Ishikawa (cell line): Measurements from ENCODE around the gene GDPD1.

Experiments
- CEBPB ChIP-seq: IDR thresholded peaks from 2 replicates; pipeline ENCODE4 v1.6.1; 2012
- CREB1 ChIP-seq: IDR thresholded peaks from 2 replicates; pipeline ENCODE4 v1.6.1; 2012; ENCODE audit warnings: low read depth
- EGR1 ChIP-seq: IDR thresholded peaks from 2 replicates; pipeline ENCODE4 v1.6.1; 2012
- EP300 ChIP-seq: IDR thresholded peaks from 2 replicates; pipeline ENCODE4 v1.6.1; 2012; ENCODE audit warnings: borderline replicate concordance
- RAD21 ChIP-seq: IDR thresholded peaks from 2 replicates; pipeline ENCODE4 v1.6.1; 2012; ENCODE audit warnings: low read depth
- TAF1 ChIP-seq: IDR thresholded peaks from 2 replicates; pipeline ENCODE4 v1.6.1; 2012; ENCODE audit warnings: low read depth, mild to moderate bottlenecking
- TCF12 ChIP-seq: IDR thresholded peaks from 2 replicates; pipeline ENCODE4 v1.6.1; 2012; ENCODE audit warnings: low read depth
- USF1 ChIP-seq: IDR thresholded peaks from 2 replicates; pipeline ENCODE4 v1.6.1; 2012
- YY1 ChIP-seq: IDR thresholded peaks from 2 replicates; pipeline ENCODE4 v1.6.1; 2012; ENCODE audit warnings: low read depth
- ZBTB7A ChIP-seq: IDR thresholded peaks from 2 replicates; pipeline ENCODE4 v1.6.1; 2012; ENCODE audit warnings: low read depth
- TF ChIP-seq, protein P1 (sequence below): IDR thresholded peaks from 2 replicates; pipeline ENCODE4 v1.6.1; 2012; ENCODE audit warnings: low read depth, mild to moderate bottlenecking
- TF ChIP-seq, protein P2 (sequence below): IDR thresholded peaks from 2 replicates; pipeline ENCODE4 v1.6.1; 2012

DNA sequence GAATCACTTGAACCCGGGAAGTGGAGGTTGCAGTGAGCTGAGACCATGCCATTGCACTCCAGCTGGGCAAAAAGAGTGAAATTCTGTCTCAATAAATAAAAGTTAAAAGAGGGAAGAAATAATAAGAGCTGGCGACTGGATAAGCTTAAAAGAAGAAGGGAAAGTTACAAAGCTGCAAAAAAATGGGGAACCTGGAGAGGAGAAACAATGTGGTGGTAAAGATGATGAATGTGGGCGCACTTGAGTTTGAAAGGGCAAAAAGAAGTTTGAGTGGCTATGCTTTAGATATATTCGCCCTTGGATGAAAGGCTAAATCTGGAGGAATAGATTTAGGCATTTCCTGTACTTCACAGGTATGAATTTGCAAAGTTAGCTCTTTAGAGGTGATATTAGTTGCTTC is 58.1 kb downstream of the GDPD1 start:
- no peak for TF ChIP-seq EP300
- no peak for TF ChIP-seq TAF1
- no peak for TF ChIP-seq CREB1
- TF ChIP-seq RAD21, result no peak
- TF ChIP-seq, protein P1, sequence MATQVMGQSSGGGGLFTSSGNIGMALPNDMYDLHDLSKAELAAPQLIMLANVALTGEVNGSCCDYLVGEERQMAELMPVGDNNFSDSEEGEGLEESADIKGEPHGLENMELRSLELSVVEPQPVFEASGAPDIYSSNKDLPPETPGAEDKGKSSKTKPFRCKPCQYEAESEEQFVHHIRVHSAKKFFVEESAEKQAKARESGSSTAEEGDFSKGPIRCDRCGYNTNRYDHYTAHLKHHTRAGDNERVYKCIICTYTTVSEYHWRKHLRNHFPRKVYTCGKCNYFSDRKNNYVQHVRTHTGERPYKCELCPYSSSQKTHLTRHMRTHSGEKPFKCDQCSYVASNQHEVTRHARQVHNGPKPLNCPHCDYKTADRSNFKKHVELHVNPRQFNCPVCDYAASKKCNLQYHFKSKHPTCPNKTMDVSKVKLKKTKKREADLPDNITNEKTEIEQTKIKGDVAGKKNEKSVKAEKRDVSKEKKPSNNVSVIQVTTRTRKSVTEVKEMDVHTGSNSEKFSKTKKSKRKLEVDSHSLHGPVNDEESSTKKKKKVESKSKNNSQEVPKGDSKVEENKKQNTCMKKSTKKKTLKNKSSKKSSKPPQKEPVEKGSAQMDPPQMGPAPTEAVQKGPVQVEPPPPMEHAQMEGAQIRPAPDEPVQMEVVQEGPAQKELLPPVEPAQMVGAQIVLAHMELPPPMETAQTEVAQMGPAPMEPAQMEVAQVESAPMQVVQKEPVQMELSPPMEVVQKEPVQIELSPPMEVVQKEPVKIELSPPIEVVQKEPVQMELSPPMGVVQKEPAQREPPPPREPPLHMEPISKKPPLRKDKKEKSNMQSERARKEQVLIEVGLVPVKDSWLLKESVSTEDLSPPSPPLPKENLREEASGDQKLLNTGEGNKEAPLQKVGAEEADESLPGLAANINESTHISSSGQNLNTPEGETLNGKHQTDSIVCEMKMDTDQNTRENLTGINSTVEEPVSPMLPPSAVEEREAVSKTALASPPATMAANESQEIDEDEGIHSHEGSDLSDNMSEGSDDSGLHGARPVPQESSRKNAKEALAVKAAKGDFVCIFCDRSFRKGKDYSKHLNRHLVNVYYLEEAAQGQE, result no peak
- TF ChIP-seq, protein P2, sequence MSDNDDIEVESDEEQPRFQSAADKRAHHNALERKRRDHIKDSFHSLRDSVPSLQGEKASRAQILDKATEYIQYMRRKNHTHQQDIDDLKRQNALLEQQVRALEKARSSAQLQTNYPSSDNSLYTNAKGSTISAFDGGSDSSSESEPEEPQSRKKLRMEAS, result no peak
- TF ChIP-seq ZBTB7A, result no peak
- TF ChIP-seq EGR1, result no peak
- TF ChIP-seq TCF12, result no peak
- TF ChIP-seq CEBPB, result no peak
- no peak for TF ChIP-seq USF1
- no peak for TF ChIP-seq YY1
